H1 (cell line): Measurements from ENCODE around the gene FHAD1. TPM values are rescaled to one million over a fixed set of nuclear protein-coding genes. Genes with fewer than 3 reads are reported as not detected.
A peak's percentile ranks its signal among the peaks of the same experiment; 100 is the strongest.

Experiments used
- CTCF ChIA-PET: fragments of 300-600 bp; sonication (Branson Sonifier 250); formaldehyde crosslinking; loops from one replicate; lab custom pipeline; 2021; ENCODE audit not compliant: partially characterized antibody; lab: Charles Lee
- POLR2A ChIA-PET: fragments of 300-600 bp; sonication (Branson Sonifier 250); formaldehyde crosslinking; loops from one replicate; lab custom pipeline; 2021; ENCODE audit warnings: inconsistent platforms; ENCODE audit not compliant: partially characterized antibody; lab: Charles Lee
- DNase-seq, 2 experiments: peaks; one replicate each; pipeline versions ENCODE4 v3.0.0 to v3.0.0-alpha.2; 2010 to 2022; ENCODE audit warnings: low spot score in 2 of 2, low read depth in 1 of 2, mixed read lengths in 1 of 2
- FAIRE-seq: peaks from 2 replicates; lab custom pipeline; 2011; peaks lifted over from hg19 to GRCh38; lab: Jason Lieb, UNC
- H2AFZ ChIP-seq: 2 replicates; pipeline ENCODE4 v1.8.1; 2012; ENCODE audit warnings: low read length, inconsistent platforms
- H2AK5ac ChIP-seq: 2 replicates; pipeline ENCODE4 v1.6.1; 2013; ENCODE audit warnings: low read depth, low read length
- H2BK120ac ChIP-seq: replicated peaks from 2 replicates; pipeline ENCODE3; 2013; ENCODE audit warnings: low read depth, low read length, inconsistent platforms
- H2BK12ac ChIP-seq: 2 replicates; pipeline ENCODE4 v1.6.1; 2013; ENCODE audit warnings: low read depth, low read length
- H2BK15ac ChIP-seq: 2 replicates; pipeline ENCODE4 v1.6.1; 2013; ENCODE audit warnings: low read length
- H2BK20ac ChIP-seq: 2 replicates; pipeline ENCODE4 v1.6.1; 2013; ENCODE audit warnings: low read length
- H2BK5ac ChIP-seq: 2 replicates; pipeline ENCODE4 v1.6.1; 2013; ENCODE audit warnings: low read depth, low read length
- H3K14ac ChIP-seq: 2 replicates; pipeline ENCODE4 v1.6.1; 2013; ENCODE audit warnings: inconsistent platforms; ENCODE audit not compliant: insufficient read length
- H3K18ac ChIP-seq: 2 replicates; pipeline ENCODE4 v1.6.1; 2013; ENCODE audit warnings: low read length; ENCODE audit errors: extremely low read depth
- H3K23ac ChIP-seq: 2 replicates; pipeline ENCODE4 v1.6.1; 2013; ENCODE audit warnings: inconsistent platforms; ENCODE audit not compliant: insufficient read length
- H3K23me2 ChIP-seq: 2 replicates; pipeline ENCODE4 v1.6.1; 2013; ENCODE audit warnings: low read depth, low read length
- H3K27ac ChIP-seq: 2 replicates; pipeline ENCODE4 v1.6.1; 2011; ENCODE audit warnings: low read depth, low read length, inconsistent platforms
- H3K27me3 ChIP-seq, 4 experiments: replicated peaks in 1 of 4; 1 replicate in 1 of 4; 2 replicates in 3 of 4; pipeline versions ENCODE4 v1.6.1 to v1.8.1; 2011 to 2013; ENCODE audit warnings: low read length in 3 of 4, mild to moderate bottlenecking in 3 of 4, inconsistent platforms in 2 of 4, mixed read lengths in 2 of 4, moderate library complexity in 1 of 4; ENCODE audit not compliant: control insufficient read depth in 3 of 4, insufficient read depth in 3 of 4; ENCODE audit errors: extremely low read depth in 1 of 4
- H3K36me3 ChIP-seq, 4 experiments: 2 replicates each; pipeline versions ENCODE4 v1.6.1 to v1.8.1; 2011 to 2013; ENCODE audit warnings: mild to moderate bottlenecking in 4 of 4, low read length in 3 of 4, moderate library complexity in 2 of 4, control low read depth in 1 of 4, inconsistent platforms in 1 of 4; ENCODE audit not compliant: insufficient read depth in 4 of 4, control insufficient read depth in 2 of 4
- H3K4ac ChIP-seq: replicated peaks from 2 replicates; pipeline ENCODE3; 2013; ENCODE audit warnings: low read length, low read depth, mixed read lengths, inconsistent platforms; ENCODE audit not compliant: insufficient read length
- H3K4me1 ChIP-seq, 4 experiments: replicated peaks in 1 of 4; 1 replicate in 1 of 4; 2 replicates in 3 of 4; pipeline versions ENCODE4 v1.6.1 to v1.8.1; 2011 to 2013; ENCODE audit warnings: low read length in 3 of 4, inconsistent platforms in 2 of 4, mixed read lengths in 1 of 4; ENCODE audit not compliant: insufficient read depth in 4 of 4, control insufficient read depth in 3 of 4
- H3K4me2 ChIP-seq, 2 experiments: 2 replicates each; pipeline versions ENCODE4 v1.6.1 to v1.8.1; 2011 to 2013; ENCODE audit warnings: low read depth in 2 of 2, low read length in 2 of 2, control low read depth in 1 of 2, inconsistent platforms in 1 of 2, mild to moderate bottlenecking in 1 of 2; ENCODE audit not compliant: insufficient read depth in 1 of 2
- H3K4me3 ChIP-seq, 4 experiments: fragments of 200-600, 300-600 bp in 1 of 4; sonication (generic), shearing (Covaris generic), sonication (Bioruptor Twin) in 1 of 4; 2 replicates each; pipeline versions ENCODE4 v1.5.1 to v1.8.1; 2011 to 2016; ENCODE audit warnings: low read length in 4 of 4, low read depth in 3 of 4, control low read depth in 2 of 4, inconsistent platforms in 2 of 4, mild to moderate bottlenecking in 2 of 4, mixed read lengths in 1 of 4, moderate library complexity in 1 of 4; ENCODE audit not compliant: insufficient read depth in 2 of 4; ENCODE audit errors: extremely low read depth in 1 of 4
- H3K56ac ChIP-seq: replicated peaks from 2 replicates; pipeline ENCODE3; 2013; ENCODE audit warnings: low read depth, mild to moderate bottlenecking, mixed read lengths, low read length, inconsistent platforms; ENCODE audit not compliant: insufficient read length
- H3K79me1 ChIP-seq: 2 replicates; pipeline ENCODE4 v1.6.1; 2013; ENCODE audit warnings: low read depth, low read length, control low read depth
- H3K79me2 ChIP-seq, 2 experiments: 2 replicates each; pipeline versions ENCODE4 v1.6.1 to v1.8.1; 2012 to 2013; ENCODE audit warnings: low read length in 2 of 2, mild to moderate bottlenecking in 2 of 2, inconsistent platforms in 1 of 2; ENCODE audit not compliant: insufficient read depth in 2 of 2, control insufficient read depth in 1 of 2
- H3K9ac ChIP-seq, 4 experiments: replicated peaks in 1 of 4; 1 replicate in 1 of 4; 2 replicates in 3 of 4; pipeline versions ENCODE4 v1.6.1 to v1.8.1; 2011 to 2013; ENCODE audit warnings: low read depth in 3 of 4, low read length in 3 of 4, control low read depth in 2 of 4, mild to moderate bottlenecking in 2 of 4, moderate library complexity in 2 of 4, inconsistent platforms in 1 of 4; ENCODE audit errors: extremely low read depth in 1 of 4
- H3K9me3 ChIP-seq, 2 experiments: 2 replicates each; pipeline versions ENCODE4 v1.6.1 to v1.8.1; 2012 to 2013; ENCODE audit warnings: mild to moderate bottlenecking in 2 of 2, moderate library complexity in 2 of 2, control low read depth in 1 of 2, inconsistent platforms in 1 of 2, low read depth in 1 of 2, low read length in 1 of 2, mixed read lengths in 1 of 2; ENCODE audit not compliant: insufficient read depth in 2 of 2
- H4K20me1 ChIP-seq, 2 experiments: replicated peaks in 1 of 2; 2 replicates each; pipeline versions ENCODE3 to v1.8.1; 2011 to 2013; ENCODE audit warnings: inconsistent platforms in 2 of 2, low read length in 2 of 2, mild to moderate bottlenecking in 1 of 2; ENCODE audit not compliant: insufficient read depth in 2 of 2, control insufficient read depth in 1 of 2
- H4K5ac ChIP-seq: 2 replicates; pipeline ENCODE4 v1.6.1; 2013; ENCODE audit warnings: low read length, low read depth, mixed read lengths, inconsistent platforms; ENCODE audit not compliant: insufficient read length
- H4K8ac ChIP-seq: 2 replicates; pipeline ENCODE4 v1.8.0; 2013; ENCODE audit warnings: mild to moderate bottlenecking, moderate library complexity, low read length, inconsistent platforms; ENCODE audit not compliant: insufficient read depth; ENCODE audit errors: extremely low read depth
- H4K91ac ChIP-seq: replicated peaks from 2 replicates; pipeline ENCODE3; 2013; ENCODE audit warnings: low read length, mixed read lengths, inconsistent platforms; ENCODE audit not compliant: insufficient read length
- CEBPB ChIP-seq: IDR thresholded peaks from 2 replicates; pipeline ENCODE4 v1.6.1; 2012; ENCODE audit warnings: low read depth, low read length
- KDM1A ChIP-seq: fragments of 200-600, 300-600 bp; sonication (generic); IDR thresholded peaks from 2 replicates; pipeline ENCODE4 v1.7.1; 2016; ENCODE audit warnings: mild to moderate bottlenecking, low read length, borderline replicate concordance
- WGBS, 2 experiments: shearing (Covaris generic) in 1 of 2; methylation state at CpG; one replicate each; pipeline versions ENCODE4 v1.1.6 to v1.1.7; 2013 to 2015; ENCODE audit warnings: low lambda C conversion rate in 2 of 2, mixed read lengths in 2 of 2, inconsistent platforms in 1 of 2, low coverage in 1 of 2, missing lambda C conversion rate in 1 of 2; ENCODE audit not compliant: insufficient replicate concordance in 2 of 2, insufficient coverage in 1 of 2, insufficient read length in 1 of 2; ENCODE audit errors: extremely low coverage in 1 of 2, missing lambda C conversion rate in 1 of 2; 5-methylcytosine and 5-hydroxymethylcytosine counted together
- polyA plus RNA-seq, 7 experiments: library from polyadenylated mRNA; depleted of rRNA in 3 of 7; stranded (reverse) in 5 of 7; unstranded in 2 of 7; fragments of >200 nt in 5 of 7; fragments of 200-250 nt in 2 of 7; gene quantifications; 1 replicate in 5 of 7; 2 replicates in 1 of 7; 4 replicates in 1 of 7; pipeline versions ENCODE4 v1.2.1 to v1.2.3, GENCODE V29; 2011 to 2013; ENCODE audit warnings: missing spikeins in 2 of 7, mixed read lengths in 2 of 7
- total RNA-seq: library from RNA; stranded (reverse); fragmentation: NEBNext Ultra II Directional; extraction: Animal tissue kit (Norgen Biotek cat#: 25700); gene quantifications from 2 replicates; pipeline ENCODE4 v1.2.1, GENCODE V29; 2021
- TF ChIP-seq, protein P1 (sequence below): IDR thresholded peaks from 2 replicates; pipeline ENCODE4 v1.6.1; 2011; ENCODE audit warnings: low read length, improper control_type of control experiment

Gene FHAD1
- total and polyA plus RNA-seq, 2 of the 8 experiments (the other 6 are each of a cell fraction or from before 2014, with no cell fraction given): 0.39 to 0.69 TPM

DNA sequence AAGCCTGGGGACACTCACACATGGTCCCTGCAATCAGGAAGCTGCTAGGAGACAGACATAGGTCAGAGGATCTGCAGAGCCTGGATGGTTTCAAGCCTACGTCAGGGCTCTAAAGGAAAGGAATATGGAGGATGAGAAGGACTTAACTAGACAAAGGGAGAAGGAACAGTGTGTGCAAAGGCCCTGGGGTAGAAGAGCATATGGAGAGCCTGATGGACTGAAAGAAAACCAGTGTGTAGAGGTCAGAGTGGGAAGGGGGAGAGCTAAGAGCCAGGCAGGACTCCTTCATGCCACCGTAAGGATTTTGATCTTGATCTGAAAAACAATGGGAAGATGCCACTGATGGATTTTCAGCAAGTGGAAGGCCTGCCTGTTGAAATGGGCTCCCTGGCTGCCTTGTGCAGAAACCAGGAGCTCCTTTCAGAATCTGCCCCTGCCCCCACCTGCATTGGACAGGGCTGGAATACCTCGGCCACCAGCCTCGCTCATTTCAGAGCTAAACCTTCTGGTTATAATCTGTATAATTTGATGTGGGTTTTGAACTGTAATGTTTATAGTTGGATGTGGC lies 8.6 kb downstream of the FHAD1 start:
- H2AK5ac ChIP-seq: no peak overlapping the region
- WGBS, 2 experiments: 65% methylated on average over 4 of the region's 4 CpGs; no CpG with 5 or more reads in 1 of the 2 experiments
- ChIA-PET CTCF (interaction anchor here (1.0 to 2.7 kb wide), 3 partner anchors 15 to 156 kb away, joined by 3 to 14 read pairs (median 3); no protein-coding TSS in a partner anchor), POLR2A (no interaction called here)
- no peak overlapping the region for H4K5ac ChIP-seq
- H2BK120ac ChIP-seq: no peak overlapping the region
- FAIRE-seq (no peak), DNase-seq (no peak)
- H2BK5ac ChIP-seq: no peak overlapping the region
- H3K9me3 ChIP-seq: no peaks in the 10 kb centered on the region
- H3K36me3 ChIP-seq: no peaks in the 10 kb centered on the region
- no peak overlapping the region for H3K4me3 ChIP-seq
- no peaks in the 10 kb centered on the region for H3K79me2 ChIP-seq
- H3K9ac ChIP-seq: no peak overlapping the region
- no peaks in the 10 kb centered on the region for H4K20me1 ChIP-seq
- H2BK12ac ChIP-seq: no peak overlapping the region
- H3K4me2 ChIP-seq: no peak overlapping the region
- H2AFZ ChIP-seq: no peak overlapping the region
- no peaks in the 10 kb centered on the region for H3K27me3 ChIP-seq
- H3K14ac ChIP-seq: no peak overlapping the region
- H3K23me2 ChIP-seq: no peaks in the 10 kb centered on the region
- no peak for TF ChIP-seq CEBPB
- TF ChIP-seq, protein P1, sequence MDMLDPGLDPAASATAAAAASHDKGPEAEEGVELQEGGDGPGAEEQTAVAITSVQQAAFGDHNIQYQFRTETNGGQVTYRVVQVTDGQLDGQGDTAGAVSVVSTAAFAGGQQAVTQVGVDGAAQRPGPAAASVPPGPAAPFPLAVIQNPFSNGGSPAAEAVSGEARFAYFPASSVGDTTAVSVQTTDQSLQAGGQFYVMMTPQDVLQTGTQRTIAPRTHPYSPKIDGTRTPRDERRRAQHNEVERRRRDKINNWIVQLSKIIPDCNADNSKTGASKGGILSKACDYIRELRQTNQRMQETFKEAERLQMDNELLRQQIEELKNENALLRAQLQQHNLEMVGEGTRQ: no peak
- TF ChIP-seq KDM1A: peak; percentile 44; the same call in 1 of the 2 replicates
- H4K91ac ChIP-seq: no peak overlapping the region
- H2BK20ac ChIP-seq: no peak overlapping the region
- no peak overlapping the region for H3K56ac ChIP-seq
- no peak overlapping the region for H3K23ac ChIP-seq
- no peak overlapping the region for H4K8ac ChIP-seq
- no peak overlapping the region for H3K4ac ChIP-seq
- no peak overlapping the region for H2BK15ac ChIP-seq
- no peaks in the 10 kb centered on the region for H3K79me1 ChIP-seq
- no peak overlapping the region for H3K18ac ChIP-seq
- peaks cover 0 to 3% (median 0%) of the 10 kb centered on the region in 4 experiments; a peak in 1 of 7 replicates for H3K4me1 ChIP-seq
- H3K27ac ChIP-seq: no peak overlapping the region
